Type B pancreatic cell (in vitro differentiated cells): ENCODE results near the gene B4GALT6. TPM values are rescaled to one million over a fixed set of nuclear protein-coding genes. Genes with fewer than 3 reads are reported as not detected.
A peak's percentile ranks its signal among the peaks of the same experiment; 100 is the strongest.

Experiments
- DNase-seq: peaks from one replicate; pipeline ENCODE4 v3.0.0; 2021; ENCODE audit warnings: mixed read lengths; ENCODE audit not compliant: unreplicated experiment; ENCODE audit errors: extremely low spot score
- H3K27ac Mint-ChIP-seq: 2 replicates; pipeline ENCODE4 v1.8.0; 2021; ENCODE audit warnings: mild to moderate bottlenecking, mixed read lengths
- H3K27me3 Mint-ChIP-seq: 2 replicates; pipeline ENCODE4 v1.8.0; 2021; ENCODE audit warnings: mixed read lengths
- H3K36me3 Mint-ChIP-seq: 2 replicates; pipeline ENCODE4 v1.8.0; 2021; ENCODE audit warnings: mixed read lengths
- H3K4me1 Mint-ChIP-seq: one replicate; pipeline ENCODE4 v1.8.0; 2021; ENCODE audit warnings: mixed read lengths; ENCODE audit not compliant: unreplicated experiment
- H3K4me3 Mint-ChIP-seq: 2 replicates; pipeline ENCODE4 v1.8.0; 2021; ENCODE audit warnings: mild to moderate bottlenecking, mixed read lengths
- H3K9me3 Mint-ChIP-seq: 2 replicates; pipeline ENCODE4 v1.8.0; 2021; ENCODE audit warnings: mixed read lengths
- CTCF ChIP-seq: fragments of 200-600 bp; sonication (generic); conservative IDR thresholded peaks from 2 replicates; pipeline ENCODE4 v1.5.0; 2021; ENCODE audit warnings: antibody characterized with exemption, mild to moderate bottlenecking
- total RNA-seq: library from RNA; stranded (reverse); gene quantifications from 2 replicates; pipeline ENCODE4 v1.2.1, GENCODE V29; 2021; ENCODE audit warnings: low replicate concordance

The B4GALT6 gene
- total RNA-seq, 1 donor from 2014 or later: 35.9 TPM

DNA sequence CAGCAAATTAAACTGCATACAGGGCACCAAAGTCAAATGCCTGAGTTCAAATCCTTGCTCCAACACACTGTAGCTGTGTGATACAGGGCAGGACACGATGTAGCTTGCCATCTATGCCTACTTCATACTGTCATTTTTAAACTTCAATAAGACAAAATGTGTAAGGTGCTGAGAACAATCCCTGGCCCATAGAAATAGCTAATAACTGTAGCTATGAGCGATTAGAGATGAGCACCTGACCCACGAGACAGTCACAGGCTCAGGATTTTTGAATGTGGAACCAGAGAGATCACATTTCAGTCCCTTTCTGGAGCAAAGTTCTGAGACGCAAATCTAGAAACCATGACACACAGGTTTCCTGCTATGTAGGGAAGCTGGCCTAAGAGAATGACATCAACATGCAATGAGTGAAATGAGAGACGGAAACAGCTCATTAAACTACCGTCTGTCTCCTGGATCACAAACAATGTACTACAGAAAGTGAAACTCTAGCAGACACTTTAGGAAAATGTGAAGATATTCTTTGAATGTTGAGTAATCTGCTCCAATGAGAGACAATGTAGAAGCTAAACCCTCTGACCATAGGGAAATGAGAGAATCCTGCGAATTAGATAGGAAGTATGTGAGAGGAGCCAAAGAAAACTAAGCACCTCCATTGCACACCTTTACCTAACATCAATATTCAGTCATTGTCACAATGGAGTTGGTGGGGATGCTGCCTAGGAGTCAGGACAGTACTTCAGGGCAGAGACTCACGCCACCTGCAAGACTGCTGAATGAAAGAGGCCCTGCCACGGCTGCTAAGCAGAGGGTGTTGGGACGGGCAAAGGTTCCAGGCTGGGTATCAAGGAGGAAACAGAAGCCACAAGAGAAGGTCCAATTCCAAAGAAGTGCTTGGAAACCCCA is 25.5 kb downstream of the B4GALT6 start:
- Mint-ChIP-seq H3K4me3 (no peak overlapping the region), H3K36me3 (peaks cover 38% of the 10 kb centered on the region), H3K27ac (peak overlapping the region; percentile 71), H3K4me1 (peaks cover 12% of the 10 kb centered on the region), H3K27me3 (no peaks in the 10 kb centered on the region), H3K9me3 (no peaks in the 10 kb centered on the region)
- no peak for DNase-seq
- TF ChIP-seq CTCF: no peak

GRCh38 chr18:31657823-31658669 is 26.3 kb downstream of the B4GALT6 start:
- DNase-seq: no peak
- Mint-ChIP-seq H3K27me3 (no peaks in the 10 kb centered on the region), H3K36me3 (peaks cover 39% of the 10 kb centered on the region), H3K9me3 (no peaks in the 10 kb centered on the region), H3K4me1 (peaks cover 12% of the 10 kb centered on the region), H3K4me3 (peak overlapping the region; percentile 3), H3K27ac (peak overlapping the region; percentile 19)
- no peak for TF ChIP-seq CTCF

GRCh38 chr18:31656754-31657153 is 27.6 kb downstream of the B4GALT6 start:
- H3K36me3 Mint-ChIP-seq: peaks cover 47% of the 10 kb centered on the region
- TF ChIP-seq CTCF: no peak
- no peak for DNase-seq
- peaks cover 5% of the 10 kb centered on the region for H3K9me3 Mint-ChIP-seq
- no peak overlapping the region for H3K27ac Mint-ChIP-seq
- no peak overlapping the region for H3K4me3 Mint-ChIP-seq
- H3K4me1 Mint-ChIP-seq: peaks cover 15% of the 10 kb centered on the region
- no peaks in the 10 kb centered on the region for H3K27me3 Mint-ChIP-seq

GRCh38 chr18:31655354-31655753 is 29.0 kb downstream of the B4GALT6 start:
- TF ChIP-seq CTCF: no peak
- Mint-ChIP-seq H3K9me3 (peaks cover 5% of the 10 kb centered on the region), H3K36me3 (peaks cover 38% of the 10 kb centered on the region), H3K4me3 (no peak overlapping the region), H3K27ac (no peak overlapping the region), H3K27me3 (no peaks in the 10 kb centered on the region), H3K4me1 (peaks cover 15% of the 10 kb centered on the region)
- DNase-seq: no peak

DNA sequence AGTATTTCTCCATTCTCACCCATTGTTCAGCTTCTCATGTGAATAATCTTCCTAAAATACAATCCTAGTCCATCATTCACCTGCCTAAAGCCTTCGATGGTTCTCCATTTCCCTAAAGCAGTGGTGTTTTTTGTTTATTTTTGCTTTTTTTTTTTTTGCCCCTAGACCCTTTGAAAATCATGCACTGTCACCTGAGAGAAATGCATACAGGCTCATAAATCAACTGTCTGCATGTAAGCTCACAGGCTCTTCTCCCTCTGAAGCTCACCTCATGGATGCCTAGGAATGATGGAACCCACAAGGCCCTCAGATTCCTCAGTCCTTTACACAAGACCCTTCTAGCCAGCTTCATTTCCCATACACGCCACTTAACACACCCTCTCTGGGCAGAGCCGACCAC is 31.5 kb downstream of the B4GALT6 start:
- no peaks in the 10 kb centered on the region for H3K27me3 Mint-ChIP-seq
- no peak for DNase-seq
- H3K36me3 Mint-ChIP-seq: peaks cover 25% of the 10 kb centered on the region
- H3K27ac Mint-ChIP-seq: peak overlapping the region; percentile 68
- peaks cover 18% of the 10 kb centered on the region for H3K4me1 Mint-ChIP-seq
- no peak overlapping the region for H3K4me3 Mint-ChIP-seq
- H3K9me3 Mint-ChIP-seq: peaks cover 5% of the 10 kb centered on the region
- TF ChIP-seq CTCF: no peak
